ENCODE results near the gene ZNF561. TPM values are rescaled to one million over a fixed set of nuclear protein-coding genes. Genes with fewer than 3 reads are reported as not detected.
A peak's percentile ranks its signal among the peaks of the same experiment; 100 is the strongest.

Gene ZNF561
- total and polyA plus RNA-seq, 9 of the 15 experiments (the other 6 are each of a cell fraction or from before 2014, with no cell fraction given) = 13.9 to 34.9 (median 23.6) TPM

- TF ChIP-seq KDM1A (IDR thresholded peaks at IDR 0.05) = no peak
- peak; percentile 92 for TF ChIP-seq ZNF75A (CRISPR knock-in tag; IDR thresholded peaks at IDR 0.05)
- TF ChIP-seq MLLT1 (IDR thresholded peaks at IDR 0.05) = no peak
- TF ChIP-seq TRIM28 (IDR thresholded peaks at IDR 0.05) = peak; percentile 80; the same call in 1 of the 2 replicates
- TF ChIP-seq ZNF395 (CRISPR knock-in tag; IDR thresholded peaks at IDR 0.05) = no peak
- TF ChIP-seq CBX3 (IDR thresholded peaks at IDR 0.05; ENCODE audit: borderline replicate concordance in 1 of 2, low read length in 2 of 2) = 0 out of 3 replicates have a peak, but pooled peaks of 1 of the 2 experiments have one; percentile 10
- TF ChIP-seq ZNF274 (IDR thresholded peaks at IDR 0.05; ENCODE audit: borderline replicate concordance, low read depth, low read length) = 0 out of 2 replicates have a peak, but pooled peaks have one; percentile 46
- no peak for TF ChIP-seq MXD1 (CRISPR knock-in tag; IDR thresholded peaks at IDR 0.05; ENCODE audit: borderline replicate concordance, poor library complexity, severe bottlenecking)
Observed at GRCh38 chr19:9610484-9611113, 10.4 kb downstream of the ZNF561 start (continued).

Data from K562 (cell line).